Stimulated activated CD4-positive, alpha-beta T cell treated with anti-CD3 and anti-CD28 coated beads, Interleukin-2, amount 100 ng/mL, for 24 hours (primary cell): ENCODE data around the gene PPP2R5B.
A peak's percentile ranks its signal among the peaks of the same experiment; 100 is the strongest.

ENCODE experiments used
- DNase-seq, 2 donors: peaks; one replicate each; pipeline ENCODE4 v3.0.0-alpha.2; 2020

Gene PPP2R5B

DNA sequence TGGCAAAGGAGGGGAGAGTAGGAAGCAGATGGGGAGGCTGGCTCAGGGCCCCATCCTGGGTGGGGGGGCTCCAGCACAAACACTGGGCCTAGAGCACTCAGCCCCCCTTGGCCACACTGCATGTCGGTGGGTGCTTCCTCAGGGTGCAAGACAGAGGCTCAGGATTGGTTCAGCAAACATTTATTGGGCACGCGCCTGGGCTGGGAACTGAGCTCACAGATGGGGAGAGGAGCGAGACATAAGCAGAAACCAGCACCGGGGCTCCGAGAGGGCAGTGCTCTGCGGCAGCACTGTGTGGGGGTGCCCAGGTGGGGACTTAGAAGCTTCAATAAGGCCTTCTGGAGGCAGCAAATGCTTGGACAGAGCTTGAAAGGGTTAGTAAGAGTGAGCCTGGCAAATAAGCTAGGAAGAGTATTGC is 34.0 kb upstream of the PPP2R5B start:
- DNase-seq = no peak

- DNase-seq = no peak
Measured at GRCh38 chr11:64891215-64891848, 33.2 kb upstream of the PPP2R5B start.

DNA sequence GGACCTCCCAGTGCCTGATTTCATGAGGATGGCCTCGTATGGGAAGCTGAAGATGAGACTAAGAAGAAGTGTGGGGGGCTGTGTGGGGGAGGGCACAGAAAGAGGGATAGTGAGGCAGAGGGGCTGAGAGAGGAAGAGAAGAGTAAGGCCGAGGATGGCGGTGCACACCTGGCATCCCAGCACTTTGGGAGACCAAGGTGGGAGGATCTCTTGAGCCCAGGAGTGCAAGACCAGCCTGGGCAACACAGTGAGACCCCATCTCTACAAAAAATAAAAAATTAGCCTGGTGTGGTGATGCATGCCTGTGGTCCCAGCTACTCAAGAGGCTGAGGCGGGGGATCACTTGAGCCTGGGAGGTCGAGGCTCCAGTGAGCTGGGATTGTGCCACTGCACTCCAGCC is 32.6 kb upstream of the PPP2R5B start:
- no peak for DNase-seq

DNA sequence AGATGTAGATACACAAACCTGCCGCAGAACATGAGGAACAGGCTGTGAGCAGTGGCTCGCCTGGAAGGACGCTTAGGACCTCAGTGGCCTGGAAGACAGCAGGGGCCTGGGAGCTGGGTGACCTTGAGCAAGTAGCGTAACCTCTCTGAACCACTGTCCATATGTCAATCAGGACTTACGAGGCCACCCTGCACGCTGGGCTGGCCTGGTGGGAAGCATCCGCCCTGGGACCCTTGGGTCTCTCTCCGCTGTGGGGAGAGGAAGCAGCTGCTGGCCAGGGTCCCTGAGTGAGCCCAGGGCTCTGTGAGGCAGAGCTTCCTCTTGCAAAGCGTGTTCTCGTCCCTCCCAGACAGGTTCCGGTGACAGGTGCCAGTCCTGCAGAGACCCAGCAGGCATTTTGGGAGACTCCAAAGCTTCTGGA is 32.1 kb upstream of the PPP2R5B start:
- no peak for DNase-seq

- DNase-seq = no peak
Measured at GRCh38 chr11:64892838-64893193, 31.7 kb upstream of the PPP2R5B start.

DNA sequence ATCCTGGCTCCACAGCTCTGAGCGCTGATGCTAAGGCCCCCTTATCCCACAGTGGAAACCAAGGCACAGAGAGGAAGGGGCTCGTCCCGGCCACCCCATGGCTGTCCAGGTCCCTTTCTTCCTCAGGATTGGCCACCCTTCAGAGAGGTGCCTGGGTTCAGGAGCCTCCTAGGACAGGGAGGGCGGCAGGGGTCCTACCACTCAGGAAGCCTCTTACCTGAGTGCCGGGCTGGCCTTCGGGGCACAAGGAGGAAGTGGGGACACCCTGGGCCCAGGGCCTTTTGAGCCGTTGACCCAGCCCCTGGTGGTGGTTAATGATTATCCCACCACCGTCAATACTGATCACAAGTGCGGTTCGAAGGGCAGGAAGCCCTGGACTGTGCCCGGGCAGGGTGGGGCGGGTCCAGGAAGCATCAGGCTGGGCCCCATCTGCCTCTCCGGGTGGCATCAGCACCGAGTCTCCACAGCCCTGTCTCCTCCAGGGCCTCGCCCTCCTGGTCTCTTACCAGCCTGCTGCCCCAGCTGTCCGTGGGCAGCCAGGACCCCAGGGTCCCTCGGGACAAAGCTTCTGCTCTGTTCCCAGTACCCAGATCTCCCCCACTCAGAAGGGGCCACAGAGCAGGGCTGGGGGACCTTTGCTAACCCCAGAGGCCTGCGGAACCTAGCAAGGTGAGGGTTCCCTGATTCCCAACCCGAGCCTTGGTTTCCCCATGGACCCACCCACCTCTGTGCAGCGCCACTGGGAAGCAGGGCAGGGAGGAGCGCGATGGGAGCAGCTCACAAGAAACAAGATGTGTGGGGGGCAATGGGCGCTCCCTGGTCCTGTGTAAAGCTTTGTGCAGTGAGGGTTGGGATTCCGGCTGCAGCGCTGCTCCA is 31.1 kb upstream of the PPP2R5B start:
- no peak for DNase-seq

- peak; percentile 98 for DNase-seq
Measured at GRCh38 chr11:64894070-64894811, 30.2 kb upstream of the PPP2R5B start.

- DNase-seq = no peak
Measured at GRCh38 chr11:64894812-64895452, 29.6 kb upstream of the PPP2R5B start.

DNA sequence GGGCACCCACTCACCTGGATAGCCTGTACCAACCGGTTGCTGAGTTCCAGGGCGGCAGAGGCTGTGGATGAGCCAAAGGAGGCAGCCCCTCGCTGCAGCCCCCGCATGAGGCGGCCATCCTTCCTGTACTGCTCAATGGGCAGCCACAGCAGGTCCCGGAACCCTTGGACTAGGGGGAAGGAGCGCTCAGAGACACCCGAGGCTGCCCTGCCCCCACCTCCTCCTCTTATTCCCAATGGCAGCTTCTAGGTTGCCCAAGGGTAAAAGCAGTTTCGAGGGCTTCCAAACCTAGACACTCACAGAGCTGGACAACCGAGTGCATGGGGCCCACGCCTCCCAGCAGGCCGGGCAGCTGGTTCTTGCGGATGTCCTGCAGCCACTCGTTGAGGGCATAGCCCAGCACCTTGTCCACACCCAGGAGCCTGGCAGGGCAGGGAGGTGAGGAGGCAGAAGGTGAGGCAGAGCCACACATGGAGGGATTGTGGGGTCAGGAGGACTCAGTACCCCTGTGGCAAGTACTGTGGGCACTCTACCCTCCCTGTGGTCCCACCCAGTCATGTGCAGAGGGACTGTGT is 28.0 kb upstream of the PPP2R5B start:
- no peak for DNase-seq

DNA sequence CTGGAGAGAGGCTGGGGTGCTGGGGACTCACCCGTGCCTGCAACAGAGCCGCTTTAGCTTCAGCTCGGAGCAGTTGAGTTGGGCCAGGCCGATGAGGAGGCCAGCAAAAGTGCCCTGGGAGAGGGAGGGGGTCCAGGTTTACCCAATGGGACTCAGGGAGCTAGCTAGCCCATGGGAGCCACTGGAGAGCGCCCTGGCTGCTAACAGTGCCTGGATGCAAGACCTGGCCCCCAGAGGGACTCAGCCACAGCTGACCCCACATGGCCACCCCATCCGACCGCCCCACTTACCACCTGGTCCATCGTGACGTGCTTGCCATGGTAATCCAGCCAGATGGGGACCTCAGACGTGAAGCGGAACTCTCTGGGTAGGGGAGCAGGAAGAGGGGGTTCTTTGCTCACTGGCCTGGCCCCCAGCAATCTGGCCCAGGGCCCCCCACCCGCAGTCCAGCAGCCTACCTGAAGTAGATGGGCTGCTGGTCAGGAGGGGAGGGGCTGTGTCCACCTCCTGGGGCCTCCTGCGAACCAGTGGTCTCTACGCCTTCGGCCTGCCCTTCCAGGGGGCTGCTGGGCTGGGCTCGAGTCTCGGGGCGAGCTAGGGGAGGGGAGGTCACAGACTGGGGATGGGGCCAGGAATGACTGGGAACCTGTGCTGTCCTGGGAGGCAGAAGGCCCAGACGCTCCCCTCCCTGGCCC is 27.0 kb upstream of the PPP2R5B start:
- DNase-seq = no peak

DNA sequence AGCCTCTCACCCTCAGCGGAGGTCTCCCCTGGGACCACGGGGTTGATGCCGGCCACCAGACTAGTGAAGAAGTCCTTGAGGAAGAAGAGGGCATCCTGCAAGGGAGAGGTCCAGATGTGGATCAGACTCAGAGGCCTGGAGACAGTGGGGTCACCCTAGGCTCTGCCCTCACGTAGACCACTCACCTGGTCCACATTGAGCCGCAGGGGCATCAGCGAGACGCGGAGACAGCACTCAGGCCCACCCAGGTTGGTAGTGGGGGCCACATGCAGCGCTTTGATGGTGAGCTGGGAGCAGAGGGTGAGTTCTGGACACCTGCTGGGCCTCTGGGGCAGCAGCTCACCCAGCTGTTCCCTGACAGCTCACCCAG is 26.4 kb upstream of the PPP2R5B start:
- DNase-seq = no peak

- DNase-seq = no peak
Measured at GRCh38 chr11:64898541-64898940, 25.9 kb upstream of the PPP2R5B start.

DNA sequence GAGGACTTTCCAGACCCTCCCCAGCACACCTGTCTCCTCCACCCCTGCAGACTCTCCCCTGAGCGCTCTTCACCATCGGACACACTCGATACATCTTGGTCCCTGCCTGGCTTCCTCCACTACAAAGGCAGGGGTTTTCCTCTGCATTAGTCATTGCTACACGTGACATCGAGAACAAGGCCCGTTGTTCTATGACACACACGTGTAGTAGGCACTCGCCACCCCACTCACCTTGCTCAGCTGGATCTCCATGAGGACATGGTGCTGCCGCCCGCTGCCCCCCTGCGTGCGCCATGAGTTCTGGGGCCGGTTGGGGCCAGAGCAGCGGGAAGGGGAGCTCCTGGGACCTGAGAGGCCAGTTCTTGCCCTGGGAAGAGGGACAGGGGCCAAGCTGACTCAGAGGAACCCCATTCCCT is 24.2 kb upstream of the PPP2R5B start:
- DNase-seq = peak; percentile 66 to 73

- no peak for DNase-seq
Measured at GRCh38 chr11:64900774-64901173, 23.7 kb upstream of the PPP2R5B start.

- no peak for DNase-seq
Measured at GRCh38 chr11:64902102-64902900, 22.2 kb upstream of the PPP2R5B start.

- DNase-seq = no peak
Measured at GRCh38 chr11:64903291-64903833, 21.1 kb upstream of the PPP2R5B start.

- no peak for DNase-seq
Measured at GRCh38 chr11:64905516-64906313, 18.8 kb upstream of the PPP2R5B start.

GRCh38 chr11:64906314-64906635 is 18.2 kb upstream of the PPP2R5B start:
- no peak for DNase-seq

GRCh38 chr11:64908766-64909165 is 15.7 kb upstream of the PPP2R5B start:
- DNase-seq = no peak

- DNase-seq = no peak
Measured at GRCh38 chr11:64909653-64910343, 14.7 kb upstream of the PPP2R5B start.
